H9 (cell line): ENCODE data around the gene DCN. TPM values are rescaled to one million over a fixed set of nuclear protein-coding genes. Genes with fewer than 3 reads are reported as not detected.

Experiments used
- DNase-seq: peaks from one replicate; pipeline ENCODE4 v3.0.0-alpha.2; 2017
- H2AFZ ChIP-seq: one replicate; pipeline ENCODE4 v1.6.1; 2013; ENCODE audit warnings: mild to moderate bottlenecking, low read length, control low read depth, moderate library complexity
- H2AK5ac ChIP-seq: 2 replicates; pipeline ENCODE4 v1.6.1; 2013; ENCODE audit warnings: low read length, control low read depth, mixed read lengths; ENCODE audit not compliant: insufficient read length
- H2BK120ac ChIP-seq: one replicate; pipeline ENCODE4 v1.6.1; 2013; ENCODE audit warnings: low read depth, mild to moderate bottlenecking, low read length, control low read depth, inconsistent platforms; ENCODE audit not compliant: poor library complexity, severe bottlenecking
- H2BK12ac ChIP-seq: 2 replicates; pipeline ENCODE4 v1.6.1; 2013; ENCODE audit warnings: low read length, control low read depth, mixed read lengths, low read depth; ENCODE audit not compliant: insufficient read length
- H2BK15ac ChIP-seq: 2 replicates; pipeline ENCODE4 v1.6.1; 2013; ENCODE audit warnings: low read depth, low read length, control low read depth
- H2BK20ac ChIP-seq: one replicate; pipeline ENCODE4 v1.6.1; 2013; ENCODE audit warnings: low read depth, mild to moderate bottlenecking, low read length, control low read depth, inconsistent platforms; ENCODE audit not compliant: poor library complexity, severe bottlenecking
- H2BK5ac ChIP-seq: 2 replicates; pipeline ENCODE4 v1.6.1; 2013; ENCODE audit warnings: low read length, control low read depth, mixed read lengths; ENCODE audit not compliant: insufficient read length
- H3K14ac ChIP-seq: 2 replicates; pipeline ENCODE4 v1.6.1; 2013; ENCODE audit warnings: low read length, control low read depth; ENCODE audit not compliant: insufficient read depth
- H3K18ac ChIP-seq: 2 replicates; pipeline ENCODE4 v1.6.1; 2013; ENCODE audit warnings: low read depth, mild to moderate bottlenecking, mixed read lengths, low read length, control low read depth; ENCODE audit not compliant: insufficient read length
- H3K23ac ChIP-seq: 2 replicates; pipeline ENCODE4 v1.6.1; 2013; ENCODE audit warnings: low read length, control low read depth, mixed read lengths, low read depth; ENCODE audit not compliant: insufficient read length
- H3K23me2 ChIP-seq: 2 replicates; pipeline ENCODE4 v1.6.1; 2013; ENCODE audit warnings: low read depth, mild to moderate bottlenecking, mixed read lengths, low read length, control low read depth; ENCODE audit not compliant: insufficient read length, poor library complexity, severe bottlenecking
- H3K27ac ChIP-seq: 2 replicates; pipeline ENCODE4 v1.5.1; 2013; ENCODE audit warnings: low read length, control low read depth, mixed read lengths, low read depth; ENCODE audit not compliant: insufficient read length
- H3K27me3 ChIP-seq: 2 replicates; pipeline ENCODE4 v1.6.1; 2013; ENCODE audit warnings: low read length, control low read depth, inconsistent platforms; ENCODE audit not compliant: insufficient read depth
- H3K4ac ChIP-seq: 2 replicates; pipeline ENCODE4 v1.6.1; 2013; ENCODE audit warnings: low read depth, mild to moderate bottlenecking, control low read depth, inconsistent platforms, low read length, moderate library complexity
- H3K4me1 ChIP-seq: 2 replicates; pipeline ENCODE4 v1.6.1; 2013; ENCODE audit warnings: low read length, control low read depth, inconsistent platforms; ENCODE audit not compliant: insufficient read depth
- H3K4me2 ChIP-seq: 2 replicates; pipeline ENCODE4 v1.6.1; 2013; ENCODE audit warnings: low read length, control low read depth, mixed read lengths; ENCODE audit not compliant: insufficient read length, insufficient read depth
- H3K56ac ChIP-seq: 2 replicates; pipeline ENCODE4 v1.6.1; 2013; ENCODE audit warnings: low read depth, mild to moderate bottlenecking, mixed read lengths, low read length, control low read depth; ENCODE audit not compliant: insufficient read length
- H3K79me1 ChIP-seq: 2 replicates; pipeline ENCODE4 v1.6.1; 2013; ENCODE audit warnings: low read depth, mild to moderate bottlenecking, moderate library complexity, low read length, control low read depth, inconsistent platforms; ENCODE audit not compliant: insufficient read depth, poor library complexity, severe bottlenecking
- H3K79me2 ChIP-seq: 2 replicates; pipeline ENCODE4 v1.6.1; 2013; ENCODE audit warnings: low read length, control low read depth, inconsistent platforms; ENCODE audit not compliant: insufficient read depth
- H3K9ac ChIP-seq: 2 replicates; pipeline ENCODE4 v1.6.1; 2013; ENCODE audit warnings: low read length, control low read depth, mixed read lengths; ENCODE audit not compliant: insufficient read length; ENCODE audit errors: extremely low read depth
- H3K9me3 ChIP-seq: one replicate; pipeline ENCODE4 v1.6.1; 2013; ENCODE audit warnings: low read depth, low read length, inconsistent platforms; ENCODE audit not compliant: control insufficient read depth
- H3T11ph ChIP-seq: one replicate; pipeline ENCODE4 v1.6.1; 2013; ENCODE audit warnings: mild to moderate bottlenecking, low read length, control low read depth, inconsistent platforms
- H4K20me1 ChIP-seq: one replicate; pipeline ENCODE4 v1.6.1; 2013; ENCODE audit not compliant: control insufficient read depth, insufficient read length, insufficient read depth
- H4K5ac ChIP-seq: 2 replicates; pipeline ENCODE4 v1.6.1; 2013; ENCODE audit warnings: low read depth, mild to moderate bottlenecking, mixed read lengths, low read length, control low read depth; ENCODE audit not compliant: insufficient read length
- H4K8ac ChIP-seq: replicated peaks from 2 replicates; pipeline ENCODE4 v1.6.1; 2013; ENCODE audit warnings: low read length, control low read depth, mixed read lengths, low read depth; ENCODE audit not compliant: insufficient read length
- H4K91ac ChIP-seq: 2 replicates; pipeline ENCODE4 v1.6.1; 2013; ENCODE audit warnings: low read depth, mild to moderate bottlenecking, moderate library complexity, mixed read lengths, low read length, control low read depth; ENCODE audit not compliant: insufficient read length
- H3K27ac Mint-ChIP-seq, 3 experiments: 2 replicates in 2 of 3; 3 replicates in 1 of 3; pipeline ENCODE4 v1.8.0; 2020 to 2021; ENCODE audit warnings: mixed read lengths in 3 of 3, mild to moderate bottlenecking in 1 of 3, moderate library complexity in 1 of 3
- H3K27me3 Mint-ChIP-seq: 2 replicates; pipeline ENCODE4 v1.8.0; 2021; ENCODE audit warnings: low read depth, mild to moderate bottlenecking, moderate library complexity, mixed read lengths
- H3K36me3 Mint-ChIP-seq, 3 experiments: 2 replicates in 2 of 3; 3 replicates in 1 of 3; pipeline ENCODE4 v1.8.0; 2020 to 2021; ENCODE audit warnings: low read depth in 3 of 3, mixed read lengths in 3 of 3; ENCODE audit not compliant: insufficient read depth in 1 of 3
- H3K4me1 Mint-ChIP-seq, 2 experiments: 2 replicates each; pipeline ENCODE4 v1.8.0; 2020; ENCODE audit warnings: mixed read lengths in 2 of 2
- H3K4me3 Mint-ChIP-seq, 2 experiments: 2 replicates in 1 of 2; 3 replicates in 1 of 2; pipeline ENCODE4 v1.8.0; 2020 to 2021; ENCODE audit warnings: mild to moderate bottlenecking in 2 of 2, mixed read lengths in 2 of 2, moderate library complexity in 1 of 2
- H3K9me3 Mint-ChIP-seq, 2 experiments: 2 replicates in 1 of 2; 3 replicates in 1 of 2; pipeline ENCODE4 v1.8.0; 2020; ENCODE audit warnings: mild to moderate bottlenecking in 2 of 2, mixed read lengths in 2 of 2, moderate library complexity in 1 of 2
- WGBS: extraction: QIAGEN DNeasy Blood & Tissue Kit; methylation state at CpG from one replicate; pipeline ENCODE4 v1.1.7; 2013; ENCODE audit warnings: missing lambda C conversion rate, low lambda C conversion rate, mixed read lengths; ENCODE audit not compliant: insufficient read length; ENCODE audit errors: extremely low coverage; 5-methylcytosine and 5-hydroxymethylcytosine counted together
- total RNA-seq: library from RNA; stranded (reverse); gene quantifications from 2 replicates; pipeline ENCODE4 v1.2.1, GENCODE V29; 2021
- TF ChIP-seq, protein P1 (sequence below): fragments of 200-600 bp; sonication (generic); conservative IDR thresholded peaks from 3 replicates; pipeline ENCODE4 v1.8.0; 2021; ENCODE audit warnings: antibody characterized with exemption, mild to moderate bottlenecking

Gene DCN
- total RNA-seq, 1 experiment from 2014 or later: not detected

DNA sequence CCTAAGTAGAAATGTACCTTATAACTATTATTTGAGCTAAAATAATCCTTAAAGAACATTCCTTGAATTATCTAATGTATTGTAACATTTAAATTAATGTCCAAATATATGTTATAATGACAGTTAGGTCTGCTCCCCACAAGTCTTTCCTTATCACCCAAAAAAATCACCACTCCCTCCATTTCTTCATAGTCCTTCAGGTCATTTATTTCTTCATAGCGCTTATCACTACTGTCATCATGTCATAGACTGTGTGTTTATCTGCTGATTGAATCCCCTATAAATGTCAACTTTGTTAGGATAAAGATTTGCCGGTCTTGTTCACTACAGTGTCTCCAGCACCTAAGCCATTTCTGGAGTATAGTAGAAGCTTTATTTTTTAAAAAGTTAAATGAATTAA lies 83.3 kb downstream of the DCN start:
- H2BK120ac ChIP-seq: no peak overlapping the region
- no peak overlapping the region for H2BK5ac ChIP-seq
- H3K27ac ChIP-seq: no peak overlapping the region
- H4K20me1 ChIP-seq: no peaks in the 10 kb centered on the region
- H2BK12ac ChIP-seq: no peak overlapping the region
- H3K36me3 Mint-ChIP-seq: no peaks in the 10 kb centered on the region; a peak in 1 of 7 replicates
- H3K4me1 Mint-ChIP-seq: peaks cover 0 to 4% of the 10 kb centered on the region in 2 experiments; a peak in 1 of 4 replicates
- no peak overlapping the region for H3K4me2 ChIP-seq
- no peaks in the 10 kb centered on the region for H3K4me1 ChIP-seq
- no peak overlapping the region for H3T11ph ChIP-seq
- no peak overlapping the region for H3K4ac ChIP-seq
- H3K23me2 ChIP-seq: no peaks in the 10 kb centered on the region
- no peaks in the 10 kb centered on the region for H3K9me3 ChIP-seq
- H3K9ac ChIP-seq: no peak overlapping the region
- H3K79me2 ChIP-seq: no peaks in the 10 kb centered on the region
- no peaks in the 10 kb centered on the region for H3K27me3 Mint-ChIP-seq
- H2AFZ ChIP-seq: no peak overlapping the region
- no peak overlapping the region for H3K18ac ChIP-seq
- H4K8ac ChIP-seq: no peak overlapping the region
- no peak overlapping the region for H4K91ac ChIP-seq
- no peak overlapping the region for H3K23ac ChIP-seq
- no CpG with 5 or more reads among the region's 2 CpGs for WGBS
- H3K79me1 ChIP-seq: no peaks in the 10 kb centered on the region
- no peak overlapping the region for H3K56ac ChIP-seq
- H3K14ac ChIP-seq: no peak overlapping the region
- no peaks in the 10 kb centered on the region for H3K27me3 ChIP-seq
- no peak for DNase-seq
- no peak overlapping the region for H3K4me3 Mint-ChIP-seq
- H2BK15ac ChIP-seq: no peak overlapping the region
- H3K9me3 Mint-ChIP-seq: no peaks in the 10 kb centered on the region
- H2BK20ac ChIP-seq: no peak overlapping the region
- H3K27ac Mint-ChIP-seq: no peak overlapping the region
- TF ChIP-seq, protein P1, sequence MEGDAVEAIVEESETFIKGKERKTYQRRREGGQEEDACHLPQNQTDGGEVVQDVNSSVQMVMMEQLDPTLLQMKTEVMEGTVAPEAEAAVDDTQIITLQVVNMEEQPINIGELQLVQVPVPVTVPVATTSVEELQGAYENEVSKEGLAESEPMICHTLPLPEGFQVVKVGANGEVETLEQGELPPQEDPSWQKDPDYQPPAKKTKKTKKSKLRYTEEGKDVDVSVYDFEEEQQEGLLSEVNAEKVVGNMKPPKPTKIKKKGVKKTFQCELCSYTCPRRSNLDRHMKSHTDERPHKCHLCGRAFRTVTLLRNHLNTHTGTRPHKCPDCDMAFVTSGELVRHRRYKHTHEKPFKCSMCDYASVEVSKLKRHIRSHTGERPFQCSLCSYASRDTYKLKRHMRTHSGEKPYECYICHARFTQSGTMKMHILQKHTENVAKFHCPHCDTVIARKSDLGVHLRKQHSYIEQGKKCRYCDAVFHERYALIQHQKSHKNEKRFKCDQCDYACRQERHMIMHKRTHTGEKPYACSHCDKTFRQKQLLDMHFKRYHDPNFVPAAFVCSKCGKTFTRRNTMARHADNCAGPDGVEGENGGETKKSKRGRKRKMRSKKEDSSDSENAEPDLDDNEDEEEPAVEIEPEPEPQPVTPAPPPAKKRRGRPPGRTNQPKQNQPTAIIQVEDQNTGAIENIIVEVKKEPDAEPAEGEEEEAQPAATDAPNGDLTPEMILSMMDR: no peak
- no peak overlapping the region for H4K5ac ChIP-seq
- no peak overlapping the region for H2AK5ac ChIP-seq
